B cell (primary cell): Measurements from ENCODE around the gene C4A.
"Not testable (repeated sequence)": the region's sequence is repeated elsewhere in the genome, so short reads cannot be mapped to it uniquely, and the experiment has no call there.

Experiments
- CTCF ChIP-seq: fragments of 200-600 bp; IDR thresholded peaks from one replicate; pipeline ENCODE4 v1.8.0; 2022; ENCODE audit warnings: antibody characterized with exemption, mild to moderate bottlenecking
- EZH2 ChIP-seq: IDR thresholded peaks from 2 replicates; pipeline ENCODE4 v1.6.1; 2012; ENCODE audit warnings: borderline replicate concordance, low read depth, mild to moderate bottlenecking, moderate library complexity, low read length; ENCODE audit not compliant: insufficient read depth, poor library complexity, severe bottlenecking

- TF ChIP-seq CTCF, EZH2: not testable (repeated sequence)
Observed at GRCh38 chr6:31980195-31980876, 1.5 kb upstream of the C4A start.
